ENCODE results near the gene ADRB1.

GRCh38 chr10:114079421-114079820 lies 35.8 kb downstream of the ADRB1 start:
- TF ChIP-seq CHD4 (IDR thresholded peaks at IDR 0.05; ENCODE audit: borderline replicate concordance, low read length), result no peak
- TF ChIP-seq HCFC1 (IDR thresholded peaks at IDR 0.05; ENCODE audit: low read depth, low read length), result no peak
- TF ChIP-seq NCOR1 (IDR thresholded peaks at IDR 0.05; ENCODE audit: borderline replicate concordance, low read length), result no peak
- TF ChIP-seq EP300 (IDR thresholded peaks at IDR 0.05; ENCODE audit: low read depth in 2 of 2, low read length in 2 of 2), result no peak
- TF ChIP-seq EP300 (CRISPR knock-in tag; IDR thresholded peaks at IDR 0.05; ENCODE audit: borderline replicate concordance), result no peak
- no peak for TF ChIP-seq CBX2 (IDR thresholded peaks at IDR 0.05; ENCODE audit: low read depth, low read length)
- TF ChIP-seq CBX2 (CRISPR knock-in tag; IDR thresholded peaks at IDR 0.05; ENCODE audit: low read depth), result no peak
- TF ChIP-seq CTCF (CRISPR knock-in tag; IDR thresholded peaks at IDR 0.05), result no peak
- no peak for TF ChIP-seq ZBTB49 (CRISPR knock-in tag; IDR thresholded peaks at IDR 0.05; ENCODE audit: borderline replicate concordance)
- TF ChIP-seq TARDBP (CRISPR knock-in tag; IDR thresholded peaks at IDR 0.05), result no peak
- no peak for TF ChIP-seq CC2D1A (CRISPR knock-in tag; IDR thresholded peaks at IDR 0.05)

All from HepG2 (cell line).